Lower leg skin (tissue), 3 donors: ENCODE data around the gene TAOK2.

ENCODE experiments used
- POLR2A ChIP-seq, 2 donors: fragments of 450-650 bp; IDR thresholded peaks; one replicate each; pipeline ENCODE4 v1.6.1; 2016 to 2017; ENCODE audit warnings: antibody characterized with exemption in 2 of 2, mild to moderate bottlenecking in 1 of 2, moderate library complexity in 1 of 2
- TF ChIP-seq, protein P1 (sequence below), 3 donors: fragments of 450-650 bp; IDR thresholded peaks; one replicate each; pipeline ENCODE4 v1.5.1; 2016; ENCODE audit warnings: antibody characterized with exemption in 3 of 3, mild to moderate bottlenecking in 3 of 3, moderate library complexity in 2 of 3

DNA sequence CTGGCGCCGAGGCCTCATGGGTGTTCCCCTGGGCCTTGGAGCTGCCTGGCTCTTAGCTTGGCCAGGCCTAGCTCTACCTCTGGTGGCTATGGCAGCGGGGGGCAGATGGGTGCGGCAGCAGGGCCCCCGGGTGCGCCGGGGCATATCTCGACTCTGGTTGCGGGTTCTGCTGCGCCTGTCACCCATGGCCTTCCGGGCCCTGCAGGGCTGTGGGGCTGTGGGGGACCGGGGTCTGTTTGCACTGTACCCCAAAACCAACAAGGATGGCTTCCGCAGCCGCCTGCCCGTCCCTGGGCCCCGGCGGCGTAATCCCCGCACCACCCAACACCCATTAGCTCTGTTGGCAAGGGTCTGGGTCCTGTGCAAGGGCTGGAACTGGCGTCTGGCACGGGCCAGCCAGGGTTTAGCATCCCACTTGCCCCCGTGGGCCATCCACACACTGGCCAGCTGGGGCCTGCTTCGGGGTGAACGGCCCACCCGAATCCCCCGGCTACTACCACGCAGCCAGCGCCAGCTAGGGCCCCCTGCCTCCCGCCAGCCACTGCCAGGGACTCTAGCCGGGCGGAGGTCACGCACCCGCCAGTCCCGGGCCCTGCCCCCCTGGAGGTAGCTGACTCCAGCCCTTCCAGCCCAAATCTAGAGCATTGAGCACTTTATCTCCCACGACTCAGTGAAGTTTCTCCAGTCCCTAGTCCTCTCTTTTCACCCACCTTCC is 13.9 kb downstream of the TAOK2 start:
- no peak for TF ChIP-seq POLR2A (IDR thresholded peaks at IDR 0.05)
- TF ChIP-seq, protein P1, sequence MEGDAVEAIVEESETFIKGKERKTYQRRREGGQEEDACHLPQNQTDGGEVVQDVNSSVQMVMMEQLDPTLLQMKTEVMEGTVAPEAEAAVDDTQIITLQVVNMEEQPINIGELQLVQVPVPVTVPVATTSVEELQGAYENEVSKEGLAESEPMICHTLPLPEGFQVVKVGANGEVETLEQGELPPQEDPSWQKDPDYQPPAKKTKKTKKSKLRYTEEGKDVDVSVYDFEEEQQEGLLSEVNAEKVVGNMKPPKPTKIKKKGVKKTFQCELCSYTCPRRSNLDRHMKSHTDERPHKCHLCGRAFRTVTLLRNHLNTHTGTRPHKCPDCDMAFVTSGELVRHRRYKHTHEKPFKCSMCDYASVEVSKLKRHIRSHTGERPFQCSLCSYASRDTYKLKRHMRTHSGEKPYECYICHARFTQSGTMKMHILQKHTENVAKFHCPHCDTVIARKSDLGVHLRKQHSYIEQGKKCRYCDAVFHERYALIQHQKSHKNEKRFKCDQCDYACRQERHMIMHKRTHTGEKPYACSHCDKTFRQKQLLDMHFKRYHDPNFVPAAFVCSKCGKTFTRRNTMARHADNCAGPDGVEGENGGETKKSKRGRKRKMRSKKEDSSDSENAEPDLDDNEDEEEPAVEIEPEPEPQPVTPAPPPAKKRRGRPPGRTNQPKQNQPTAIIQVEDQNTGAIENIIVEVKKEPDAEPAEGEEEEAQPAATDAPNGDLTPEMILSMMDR (IDR thresholded peaks at IDR 0.05), result no peak
